A549 (cell line): ENCODE data around the gene CAB39.

Source experiments
- CEBPB ChIP-seq, 2 experiments: fragments of >200 bp in 1 of 2; sonication (Bioruptor Twin) in 1 of 2; formaldehyde crosslinking in 1 of 2; IDR thresholded peaks; 2 replicates each; pipeline ENCODE4 v1.6.1; 2012 to 2016
- CHD2 ChIP-seq: fragments of 150-350 bp; IDR thresholded peaks from 2 replicates; pipeline ENCODE4 v1.6.1; 2014; ENCODE audit warnings: low read length; ENCODE audit not compliant: partially characterized antibody
- CTCF ChIP-seq: fragments of >200 bp; sonication (Bioruptor Twin); formaldehyde crosslinking; IDR thresholded peaks from 3 replicates; pipeline ENCODE4 v1.5.1; 2016
- EP300 ChIP-seq, 2 experiments: fragments of >200 bp; sonication (Bioruptor Twin); formaldehyde crosslinking; IDR thresholded peaks; 2 replicates in 1 of 2; 3 replicates in 1 of 2; pipeline ENCODE4 v1.6.1; 2016 to 2017
- FOSB ChIP-seq: fragments of 250-450 bp; sonication (Bioruptor Pico); IDR thresholded peaks from 2 replicates; pipeline ENCODE4 v1.5.0; 2020; ENCODE audit warnings: mild to moderate bottlenecking, moderate library complexity
- HDAC2 ChIP-seq: fragments of 200-600 bp; sonication (generic); IDR thresholded peaks from 2 replicates; pipeline ENCODE4 v1.6.1; 2016
- JUN ChIP-seq, 2 experiments: fragments of >200 bp; sonication (Bioruptor Twin); formaldehyde crosslinking; IDR thresholded peaks; 2 replicates in 1 of 2; 3 replicates in 1 of 2; pipeline ENCODE4 v1.6.1; 2016 to 2017
- NFE2L2 ChIP-seq: fragments of 150-350 bp; conservative IDR thresholded peaks from 2 replicates; pipeline ENCODE4 v1.6.1; 2014; ENCODE audit warnings: low read length
- POLR2A ChIP-seq: IDR thresholded peaks from 2 replicates; pipeline ENCODE4 v1.6.1; 2012; ENCODE audit warnings: mild to moderate bottlenecking, low read length
- RCOR1 ChIP-seq: fragments of 150-350 bp; IDR thresholded peaks from 2 replicates; pipeline ENCODE4 v1.6.1; 2014; ENCODE audit warnings: antibody characterized with exemption, low read length, low read depth
- REST ChIP-seq: fragments of 200-600 bp; sonication (generic); IDR thresholded peaks from 2 replicates; pipeline ENCODE4 v1.6.1; 2016; ENCODE audit warnings: antibody characterized with exemption, mild to moderate bottlenecking, moderate library complexity
- SMC3 ChIP-seq: fragments of >200 bp; sonication (Bioruptor Twin); formaldehyde crosslinking; IDR thresholded peaks from 3 replicates; pipeline ENCODE4 v1.6.1; 2018; ENCODE audit warnings: inconsistent platforms

GRCh38 chr2:230824406-230824978 lies 111.8 kb downstream of the CAB39 start:
- TF ChIP-seq CTCF (peak; percentile 80), SMC3 (peak; percentile 64), NFE2L2 (no peak), JUN (IDR thresholded peaks at IDR 0.05) (no peak), RCOR1 (no peak), HDAC2 (no peak), POLR2A (no peak), FOSB (CRISPR knock-in tag) (no peak), CHD2 (no peak), CEBPB (IDR thresholded peaks at IDR 0.05) (peak; percentile 67 to 70; a peak in 3 of 4 replicates), REST (no peak), EP300 (IDR thresholded peaks at IDR 0.05) (no peak)
